DND-41 (cell line): ENCODE data around the gene PDE1C.

ENCODE experiments used
- ATAC-seq: fragments of 200-7000 bp; cut with Tn5 transposase; 3 replicates; pipeline ENCODE4 v1.9.1; 2021; ENCODE audit warnings: low read depth; ENCODE audit not compliant: insufficient read depth
- DNase-seq: peaks from one replicate; pipeline ENCODE4 v3.0.0-alpha.2; 2020
- H2AFZ ChIP-seq: 2 replicates; pipeline ENCODE4 v1.6.0; 2012; ENCODE audit warnings: low read depth, low read length
- H3K27ac ChIP-seq: 2 replicates; pipeline ENCODE4 v1.5.1; 2012; ENCODE audit warnings: low read length, inconsistent platforms
- H3K27me3 ChIP-seq: fragments of 200-600 bp; sonication (generic); 2 replicates; pipeline ENCODE4 v1.6.0; 2012; ENCODE audit warnings: low read length, mild to moderate bottlenecking, inconsistent platforms; ENCODE audit not compliant: insufficient read depth, poor library complexity
- H3K36me3 ChIP-seq: 2 replicates; pipeline ENCODE4 v1.5.1; 2012; ENCODE audit warnings: low read length, inconsistent platforms; ENCODE audit not compliant: insufficient read depth
- H3K4me1 ChIP-seq: 2 replicates; pipeline ENCODE4 v1.5.1; 2012; ENCODE audit warnings: mild to moderate bottlenecking, low read length; ENCODE audit not compliant: insufficient read depth
- H3K4me2 ChIP-seq: 2 replicates; pipeline ENCODE4 v1.6.0; 2012; ENCODE audit warnings: mild to moderate bottlenecking, moderate library complexity, low read length, inconsistent platforms; ENCODE audit not compliant: insufficient read depth
- H3K4me3 ChIP-seq, 2 experiments: fragments of 200-600 bp in 1 of 2; shearing (Covaris generic) in 1 of 2; 2 replicates each; pipeline ENCODE4 v1.5.1; 2012 to 2016; ENCODE audit warnings: inconsistent platforms in 2 of 2, low read length in 2 of 2, mild to moderate bottlenecking in 2 of 2, low read depth in 1 of 2, moderate library complexity in 1 of 2
- H3K79me2 ChIP-seq: 2 replicates; pipeline ENCODE4 v1.6.0; 2012; ENCODE audit warnings: low read length, inconsistent platforms; ENCODE audit not compliant: insufficient read depth
- H3K9ac ChIP-seq: 2 replicates; pipeline ENCODE4 v1.6.0; 2012; ENCODE audit warnings: low read depth, mild to moderate bottlenecking, inconsistent platforms, low read length, moderate library complexity
- H3K9me3 ChIP-seq: 2 replicates; pipeline ENCODE4 v1.5.1; 2012; ENCODE audit warnings: low read length, moderate library complexity, mild to moderate bottlenecking, inconsistent platforms; ENCODE audit not compliant: insufficient read depth, severe bottlenecking
- H4K20me1 ChIP-seq: 2 replicates; pipeline ENCODE4 v1.6.0; 2012; ENCODE audit warnings: low read length; ENCODE audit not compliant: insufficient read depth
- EZH2 ChIP-seq: IDR thresholded peaks from 3 replicates; pipeline ENCODE4 v1.6.1; 2012; ENCODE audit warnings: borderline replicate concordance, low read depth, mild to moderate bottlenecking, moderate library complexity, low read length, inconsistent platforms; ENCODE audit not compliant: severe bottlenecking
- TF ChIP-seq, protein P1 (sequence below): IDR thresholded peaks from 2 replicates; pipeline ENCODE4 v1.5.1; 2012; ENCODE audit warnings: borderline replicate concordance, low read length, moderate library complexity, mild to moderate bottlenecking; ENCODE audit not compliant: poor library complexity, severe bottlenecking; ENCODE audit errors: extremely low read depth

Gene PDE1C

DNA sequence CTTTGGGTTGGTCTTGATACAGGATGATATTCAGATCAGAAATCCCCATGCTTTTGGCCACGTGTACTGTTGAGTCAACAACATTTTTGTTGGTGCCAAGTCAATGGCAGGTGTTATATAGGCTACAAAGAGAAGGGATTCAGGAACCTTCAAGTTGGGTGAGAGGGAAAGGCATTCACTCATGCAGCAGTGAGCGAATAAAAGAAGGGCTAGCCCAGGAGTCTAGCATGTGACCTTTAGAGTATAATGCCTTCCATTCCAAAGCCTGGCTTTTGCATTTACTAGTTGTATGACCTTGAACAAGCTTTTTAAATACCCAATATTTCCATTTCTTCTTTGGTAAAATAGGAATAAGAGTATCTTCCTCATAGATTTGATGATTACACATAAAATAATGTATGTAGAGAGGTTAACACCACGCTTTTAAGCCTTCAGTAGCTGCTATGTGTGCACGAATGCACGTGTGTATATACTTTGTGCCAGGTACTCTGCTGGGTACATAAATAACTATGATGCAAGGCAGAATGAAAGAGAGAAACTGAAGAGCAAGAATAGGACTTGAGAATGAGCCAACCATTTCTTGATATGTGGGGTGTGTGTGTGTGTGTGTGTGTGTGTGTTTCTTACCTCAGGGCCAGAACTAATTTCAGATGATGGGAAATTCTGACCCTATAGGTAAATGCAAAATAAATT lies 163.6 kb downstream of the PDE1C start:
- Histone ChIP-seq H3K4me2 (no peak overlapping the region), H3K4me3 (no peak overlapping the region), H3K27me3 (no peaks in the 10 kb centered on the region), H3K9ac (no peak overlapping the region), H2AFZ (no peak overlapping the region), H3K79me2 (no peaks in the 10 kb centered on the region), H3K27ac (no peak overlapping the region), H3K4me1 (no peaks in the 10 kb centered on the region), H3K36me3 (no peaks in the 10 kb centered on the region), H4K20me1 (no peaks in the 10 kb centered on the region), H3K9me3 (no peaks in the 10 kb centered on the region)
- ATAC-seq (no peak), DNase-seq (no peak)
- TF ChIP-seq EZH2, result no peak

- Histone ChIP-seq H3K4me1 (no peaks in the 10 kb centered on the region), H3K4me3 (no peak overlapping the region), H3K36me3 (no peaks in the 10 kb centered on the region), H3K9me3 (no peaks in the 10 kb centered on the region), H3K4me2 (no peak overlapping the region), H3K27ac (no peak overlapping the region), H3K9ac (no peak overlapping the region), H2AFZ (no peak overlapping the region), H3K79me2 (no peaks in the 10 kb centered on the region), H3K27me3 (no peaks in the 10 kb centered on the region), H4K20me1 (no peaks in the 10 kb centered on the region)
- TF ChIP-seq EZH2, result no peak
- TF ChIP-seq, protein P1, sequence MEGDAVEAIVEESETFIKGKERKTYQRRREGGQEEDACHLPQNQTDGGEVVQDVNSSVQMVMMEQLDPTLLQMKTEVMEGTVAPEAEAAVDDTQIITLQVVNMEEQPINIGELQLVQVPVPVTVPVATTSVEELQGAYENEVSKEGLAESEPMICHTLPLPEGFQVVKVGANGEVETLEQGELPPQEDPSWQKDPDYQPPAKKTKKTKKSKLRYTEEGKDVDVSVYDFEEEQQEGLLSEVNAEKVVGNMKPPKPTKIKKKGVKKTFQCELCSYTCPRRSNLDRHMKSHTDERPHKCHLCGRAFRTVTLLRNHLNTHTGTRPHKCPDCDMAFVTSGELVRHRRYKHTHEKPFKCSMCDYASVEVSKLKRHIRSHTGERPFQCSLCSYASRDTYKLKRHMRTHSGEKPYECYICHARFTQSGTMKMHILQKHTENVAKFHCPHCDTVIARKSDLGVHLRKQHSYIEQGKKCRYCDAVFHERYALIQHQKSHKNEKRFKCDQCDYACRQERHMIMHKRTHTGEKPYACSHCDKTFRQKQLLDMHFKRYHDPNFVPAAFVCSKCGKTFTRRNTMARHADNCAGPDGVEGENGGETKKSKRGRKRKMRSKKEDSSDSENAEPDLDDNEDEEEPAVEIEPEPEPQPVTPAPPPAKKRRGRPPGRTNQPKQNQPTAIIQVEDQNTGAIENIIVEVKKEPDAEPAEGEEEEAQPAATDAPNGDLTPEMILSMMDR, result no peak
- DNase-seq (no peak), ATAC-seq (no peak)
These were observed 166.2 kb downstream of the PDE1C start for GRCh38 chr7:31903962-31904361.

- H3K4me1 ChIP-seq, result no peaks in the 10 kb centered on the region
- no peak overlapping the region for H3K27ac ChIP-seq
- H3K9ac ChIP-seq, result no peak overlapping the region
- no peak for ATAC-seq
- no peaks in the 10 kb centered on the region for H3K36me3 ChIP-seq
- H3K4me2 ChIP-seq, result no peak overlapping the region
- TF ChIP-seq, protein P1, result no peak
- TF ChIP-seq EZH2, result no peak
- no peaks in the 10 kb centered on the region for H4K20me1 ChIP-seq
- DNase-seq, result no peak
- H3K4me3 ChIP-seq, result no peak overlapping the region
- H2AFZ ChIP-seq, result no peak overlapping the region
- no peaks in the 10 kb centered on the region for H3K9me3 ChIP-seq
- H3K27me3 ChIP-seq, result no peaks in the 10 kb centered on the region
- H3K79me2 ChIP-seq, result no peaks in the 10 kb centered on the region
These were observed 170.8 kb downstream of the PDE1C start for GRCh38 chr7:31899356-31899927.

DNA sequence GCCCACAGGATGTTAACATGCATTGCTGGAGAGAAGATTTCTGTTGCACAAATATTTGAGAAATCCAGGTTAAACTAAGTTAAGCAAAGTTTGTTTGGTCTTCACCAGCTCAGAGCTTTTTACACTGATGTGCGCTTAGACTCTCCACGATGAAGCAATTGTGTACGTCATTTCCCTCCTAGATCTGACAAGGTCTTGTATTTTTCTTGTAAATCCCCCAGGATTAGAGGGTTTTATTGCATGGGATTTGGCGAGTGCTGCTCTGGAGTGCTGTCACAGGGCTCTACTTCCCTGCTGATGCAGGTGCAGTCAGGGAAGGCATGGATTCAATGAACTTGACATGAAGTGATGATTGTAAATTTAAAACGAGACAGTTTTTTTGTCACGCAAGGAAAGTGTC lies 173.3 kb downstream of the PDE1C start:
- ATAC-seq (no peak), DNase-seq (no peak)
- Histone ChIP-seq H3K4me2 (no peak overlapping the region), H4K20me1 (no peaks in the 10 kb centered on the region), H3K9ac (no peak overlapping the region), H3K27me3 (no peaks in the 10 kb centered on the region), H3K27ac (no peak overlapping the region), H2AFZ (no peak overlapping the region), H3K9me3 (no peaks in the 10 kb centered on the region), H3K36me3 (no peaks in the 10 kb centered on the region), H3K4me3 (no peak overlapping the region), H3K4me1 (no peaks in the 10 kb centered on the region), H3K79me2 (no peaks in the 10 kb centered on the region)
- TF ChIP-seq, protein P1, result no peak
- TF ChIP-seq EZH2, result no peak
